Body of pancreas (tissue), 4 donors: ENCODE measurements around the gene PPP2R2B. TPM values are rescaled to one million over a fixed set of nuclear protein-coding genes. Genes with fewer than 3 reads are reported as not detected.

ENCODE experiments used
- ATAC-seq: fragments of 150-250 bp; one replicate; pipeline ENCODE4 v1.9.1; 2016
- DNase-seq, 4 donors: peaks; one replicate each; pipeline ENCODE4 v3.0.0-alpha.2; 2019
- H3K27ac ChIP-seq, 4 donors: fragments of 200-600 bp; sonication (generic); 1 replicate in 3 of 4; 2 replicates in 1 of 4; pipeline versions ENCODE4 v1.5.1 to v1.6.1; 2016 to 2019; ENCODE audit warnings: mild to moderate bottlenecking in 1 of 4, mixed read lengths in 1 of 4, moderate library complexity in 1 of 4
- H3K27me3 ChIP-seq, 2 donors: fragments of 200-600 bp; sonication (generic); one replicate each; pipeline ENCODE4 v1.6.0; 2016; ENCODE audit warnings: mild to moderate bottlenecking in 1 of 2
- H3K36me3 ChIP-seq, 2 donors: fragments of 200-600 bp; sonication (generic); replicated peaks in 1 of 2; 2 replicates each; pipeline ENCODE4 v1.5.1; 2016; ENCODE audit warnings: low read depth in 2 of 2; ENCODE audit not compliant: insufficient read depth in 1 of 2
- H3K4me1 ChIP-seq: fragments of 200-600 bp; sonication (generic); one replicate; pipeline ENCODE4 v1.6.0; 2016
- H3K4me3 ChIP-seq, 2 donors: fragments of 200-600 bp; sonication (generic); 1 replicate in 1 of 2; 2 replicates in 1 of 2; pipeline ENCODE4 v1.5.1; 2016 to 2019
- H3K9me3 ChIP-seq, 3 donors: fragments of 200-600 bp; sonication (generic); 1 replicate in 2 of 3; 2 replicates in 1 of 3; pipeline ENCODE4 v1.5.1; 2016
- CTCF ChIP-seq, 7 experiments: fragments of 450-650 bp in 4 of 7; fragments of 200-600 bp in 3 of 7; sonication (generic) in 3 of 7; IDR thresholded peaks; one replicate each; pipeline ENCODE4 v1.5.1; 2016 to 2019; ENCODE audit warnings: antibody characterized with exemption in 7 of 7
- POLR2A ChIP-seq, 3 donors: fragments of 450-650 bp; IDR thresholded peaks; one replicate each; pipeline ENCODE4 v1.6.1; 2016; ENCODE audit warnings: antibody characterized with exemption in 3 of 3, mild to moderate bottlenecking in 2 of 3
- WGBS, 2 donors: methylation state at CpG; one replicate each; pipeline ENCODE4 v1.1.5; 2017; 5-methylcytosine and 5-hydroxymethylcytosine counted together
- intact Hi-C: fragments of 100-400 bp; cut with DNase I; formaldehyde crosslinking; loops from one replicate; pipeline ENCODE4 v1.15.1; 2023
- total RNA-seq, 2 donors: library from RNA; depleted of rRNA; stranded (reverse); fragments of >200 nt; gene quantifications; one replicate each; pipeline ENCODE4 v1.1.0, GENCODE V29; 2016

The PPP2R2B gene
- total RNA-seq, 2 donors from 2014 or later = 0.26 TPM; not detected in 1

GRCh38 chr5:146832985-146833732 is 45.4 kb downstream of the PPP2R2B start:
- no peaks in the 10 kb centered on the region for H3K9me3 ChIP-seq
- no peak for TF ChIP-seq POLR2A (IDR thresholded peaks at IDR 0.05)
- TF ChIP-seq CTCF (IDR thresholded peaks at IDR 0.05) = no peak
- no peak for ATAC-seq
- no peak for DNase-seq
- H3K27me3 ChIP-seq = no peaks in the 10 kb centered on the region
- no peak overlapping the region for H3K27ac ChIP-seq
- H3K4me3 ChIP-seq = no peak overlapping the region
- no peaks in the 10 kb centered on the region for H3K4me1 ChIP-seq
- intact Hi-C loops = no loop called here
- WGBS, 2 donors = 50 to 66% methylated on average over 3 of the region's 3 CpGs
- H3K36me3 ChIP-seq = no peaks in the 10 kb centered on the region

GRCh38 chr5:146828385-146828784 is 50.2 kb downstream of the PPP2R2B start:
- no peak overlapping the region for H3K4me3 ChIP-seq
- no peaks in the 10 kb centered on the region for H3K9me3 ChIP-seq
- DNase-seq (no peak), ATAC-seq (no peak)
- H3K4me1 ChIP-seq = no peaks in the 10 kb centered on the region
- intact Hi-C loops = no loop called here
- H3K27me3 ChIP-seq = no peaks in the 10 kb centered on the region
- no peaks in the 10 kb centered on the region for H3K36me3 ChIP-seq
- H3K27ac ChIP-seq = no peak overlapping the region
- TF ChIP-seq POLR2A (IDR thresholded peaks at IDR 0.05) (no peak), CTCF (IDR thresholded peaks at IDR 0.05) (no peak)

- TF ChIP-seq POLR2A (IDR thresholded peaks at IDR 0.05) = no peak
- no peak for TF ChIP-seq CTCF (IDR thresholded peaks at IDR 0.05)
- WGBS, 2 donors = 69 to 90% methylated on average over 2 of the region's 2 CpGs
These were observed 50.7 kb downstream of the PPP2R2B start for GRCh38 chr5:146827901-146828300.

GRCh38 chr5:146825033-146825432 is 53.5 kb downstream of the PPP2R2B start:
- intact Hi-C loops = no loop called here
- H3K4me1 ChIP-seq = no peaks in the 10 kb centered on the region
- H3K36me3 ChIP-seq = no peaks in the 10 kb centered on the region
- no peaks in the 10 kb centered on the region for H3K9me3 ChIP-seq
- no peak overlapping the region for H3K4me3 ChIP-seq
- TF ChIP-seq CTCF (IDR thresholded peaks at IDR 0.05) (no peak), POLR2A (IDR thresholded peaks at IDR 0.05) (no peak)
- no peak overlapping the region for H3K27ac ChIP-seq
- DNase-seq = peak in 2 of 4 donors; percentile 17 to 23
- ATAC-seq = no peak
- H3K27me3 ChIP-seq = no peaks in the 10 kb centered on the region
- WGBS, 2 donors = 18 to 22% methylated on average over 5 of the region's 5 CpGs

More at GRCh38 chr5:146827901-146828300, 50.7 kb downstream of the PPP2R2B start:
- H3K4me3 ChIP-seq = no peak overlapping the region
- H3K27me3 ChIP-seq = no peaks in the 10 kb centered on the region
- intact Hi-C loops = no loop called here
- H3K9me3 ChIP-seq = no peaks in the 10 kb centered on the region
- ATAC-seq (no peak), DNase-seq (no peak)
- no peaks in the 10 kb centered on the region for H3K4me1 ChIP-seq
- H3K27ac ChIP-seq = no peak overlapping the region
- H3K36me3 ChIP-seq = no peaks in the 10 kb centered on the region

- no peaks in the 10 kb centered on the region for H3K27me3 ChIP-seq
- no peak overlapping the region for H3K27ac ChIP-seq
- 65 to 69% methylated on average over 3 of the region's 3 CpGs for WGBS, 2 donors
- no peak overlapping the region for H3K4me3 ChIP-seq
- intact Hi-C loops = no loop called here
- no peak for TF ChIP-seq POLR2A (IDR thresholded peaks at IDR 0.05)
- TF ChIP-seq CTCF (IDR thresholded peaks at IDR 0.05) = no peak
- H3K9me3 ChIP-seq = no peaks in the 10 kb centered on the region
- no peak for DNase-seq
- no peak for ATAC-seq
- no peaks in the 10 kb centered on the region for H3K4me1 ChIP-seq
- H3K36me3 ChIP-seq = no peaks in the 10 kb centered on the region
These were observed 56.8 kb downstream of the PPP2R2B start for GRCh38 chr5:146821732-146822131.
